GM21786 (cell line): Measurements from ENCODE around the gene RNF227.

Experiments
- ATAC-seq: cut with Tn5 transposase; IDR thresholded peaks from one replicate; pipeline ENCODE4 v1.9.1; 2021; ENCODE audit not compliant: unreplicated experiment

RNF227 gene

DNA sequence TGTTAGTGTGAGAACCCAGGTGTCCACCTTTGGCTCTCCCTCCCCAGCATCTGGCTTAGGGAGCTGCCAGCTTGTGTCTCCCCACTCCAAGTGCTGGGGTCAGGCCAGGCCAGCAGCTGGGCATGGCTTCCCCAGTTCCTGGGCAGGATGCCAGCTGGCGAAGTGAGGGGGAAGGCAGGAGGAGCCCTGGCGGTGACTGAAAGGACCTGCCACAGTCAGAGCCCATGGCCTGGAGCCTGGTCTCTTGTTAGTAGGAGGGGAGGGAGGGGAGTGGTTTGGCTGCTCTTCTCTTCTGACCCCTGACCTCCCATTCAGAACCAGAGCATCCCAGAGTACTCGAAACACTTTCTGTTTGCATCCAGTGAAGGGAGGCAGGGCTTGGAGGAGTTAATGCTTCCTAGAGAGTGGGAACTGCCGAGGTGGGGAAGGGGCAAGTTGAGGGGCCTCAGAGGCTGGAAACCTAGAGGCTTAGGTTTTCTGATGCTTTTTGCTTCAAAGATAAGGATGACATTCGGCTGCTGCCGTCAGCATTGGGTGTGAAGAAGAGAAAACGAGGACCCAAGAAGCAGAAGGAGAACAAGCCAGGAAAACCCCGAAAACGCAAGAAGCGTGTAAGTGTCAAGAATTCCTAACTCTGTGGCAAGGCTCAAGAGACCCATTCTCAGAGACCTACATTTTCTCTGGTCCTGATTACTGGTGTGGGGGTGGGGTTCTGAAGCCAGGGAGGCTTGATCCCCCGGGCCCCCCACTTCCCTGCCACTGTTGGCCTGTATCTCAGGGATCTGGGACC, 26.7 kb downstream of the RNF227 start:
- no peak for ATAC-seq

DNA sequence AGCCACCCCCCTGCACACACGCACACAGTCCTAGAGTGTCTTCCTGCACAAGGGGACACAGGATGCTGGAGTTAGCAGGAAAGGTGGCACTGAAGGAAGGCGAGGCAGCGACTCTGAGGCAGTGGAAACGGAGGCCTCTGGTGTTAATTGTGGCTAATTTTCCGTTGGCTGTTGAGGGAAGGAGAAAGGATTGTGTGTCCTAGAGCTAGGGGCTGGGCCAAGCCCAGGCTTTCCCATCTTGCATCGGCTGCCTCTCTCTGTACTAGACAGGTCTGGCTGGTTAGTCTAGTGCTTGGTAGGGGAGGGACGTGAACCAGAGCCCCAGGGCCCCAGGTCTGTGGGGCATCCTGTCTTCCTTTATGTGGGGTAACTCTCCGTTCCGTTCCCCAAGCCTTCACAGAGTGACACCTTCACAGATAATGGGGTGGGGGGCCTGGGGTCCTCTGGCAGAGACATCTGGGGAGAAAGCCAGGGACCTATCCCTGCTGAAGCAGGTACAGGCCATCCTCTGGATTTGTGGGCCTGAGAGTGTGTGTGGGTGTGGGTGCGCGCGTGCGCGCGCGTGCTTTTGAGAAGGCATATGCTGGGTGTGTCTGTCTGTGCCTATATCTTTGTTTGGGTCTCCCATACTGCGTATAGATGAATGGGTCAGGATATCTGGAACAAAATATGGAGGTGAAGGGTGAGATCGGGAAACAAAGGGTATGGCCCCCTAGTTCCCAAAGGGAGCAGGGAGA, 27.7 kb downstream of the RNF227 start, which contains the start of gene CHD3:
CHD3 (plus strand) TSS at position 606 of the 737 bp plus-strand sequence. CDS start 212 bp downstream, outside the sequence.
- ATAC-seq: no peak

DNA sequence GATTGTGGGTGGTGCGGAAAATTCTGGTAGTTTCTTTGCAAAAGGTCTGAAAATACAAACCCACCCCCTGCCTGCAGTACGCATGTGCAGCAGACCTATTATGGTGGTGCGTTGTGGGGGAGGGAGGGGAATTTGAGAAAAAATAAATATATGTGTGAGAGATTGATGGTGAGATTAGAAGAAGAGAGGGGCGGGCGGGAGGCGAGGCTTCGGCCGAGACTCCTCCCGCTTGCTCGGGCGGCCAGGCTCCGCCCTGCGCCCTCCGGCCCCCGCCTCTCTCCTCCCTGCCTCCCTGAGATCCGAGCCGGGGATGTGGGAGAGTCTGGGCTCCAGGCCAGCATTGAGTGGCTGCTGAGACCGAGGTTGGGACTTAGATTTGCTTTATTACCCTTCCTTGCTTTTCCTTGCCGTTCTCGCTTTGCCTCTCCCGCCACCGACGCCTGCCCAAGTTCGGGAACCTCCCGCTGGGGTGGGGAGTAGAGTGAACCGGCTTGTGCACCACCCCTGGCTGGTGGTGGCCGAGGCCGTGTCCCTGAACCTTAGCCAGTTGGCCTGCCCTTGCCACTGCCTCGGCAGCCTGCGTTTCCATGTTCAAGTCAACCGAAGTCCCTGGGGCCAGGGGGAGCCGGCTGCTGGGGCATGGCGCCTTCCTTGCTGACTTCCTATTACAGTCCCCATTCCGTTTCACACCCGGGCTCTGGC, 28.5 kb downstream of the RNF227 start:
- peak; percentile 34 for ATAC-seq

DNA sequence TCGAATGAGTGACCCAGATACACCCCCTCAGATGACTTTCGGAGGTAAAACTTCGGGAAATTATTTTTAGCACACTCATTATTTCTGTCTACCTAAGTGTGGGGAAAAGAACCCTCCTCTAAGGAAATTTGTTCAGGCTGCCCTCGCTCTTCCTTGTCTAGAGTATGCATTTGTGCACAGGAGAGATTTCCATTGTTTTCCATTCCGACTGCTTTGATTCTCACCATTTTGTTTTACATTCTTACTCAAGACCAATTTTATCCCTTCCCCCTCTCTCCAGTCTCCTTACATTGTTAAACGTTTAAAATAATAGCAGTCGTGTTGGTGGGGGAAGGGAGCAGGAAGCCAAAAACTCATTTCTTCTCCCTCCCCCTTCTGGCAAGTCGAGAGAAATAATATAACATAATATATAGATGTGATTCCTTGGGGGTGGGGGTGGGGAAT, 29.0 kb downstream of the RNF227 start:
- no peak for ATAC-seq

DNA sequence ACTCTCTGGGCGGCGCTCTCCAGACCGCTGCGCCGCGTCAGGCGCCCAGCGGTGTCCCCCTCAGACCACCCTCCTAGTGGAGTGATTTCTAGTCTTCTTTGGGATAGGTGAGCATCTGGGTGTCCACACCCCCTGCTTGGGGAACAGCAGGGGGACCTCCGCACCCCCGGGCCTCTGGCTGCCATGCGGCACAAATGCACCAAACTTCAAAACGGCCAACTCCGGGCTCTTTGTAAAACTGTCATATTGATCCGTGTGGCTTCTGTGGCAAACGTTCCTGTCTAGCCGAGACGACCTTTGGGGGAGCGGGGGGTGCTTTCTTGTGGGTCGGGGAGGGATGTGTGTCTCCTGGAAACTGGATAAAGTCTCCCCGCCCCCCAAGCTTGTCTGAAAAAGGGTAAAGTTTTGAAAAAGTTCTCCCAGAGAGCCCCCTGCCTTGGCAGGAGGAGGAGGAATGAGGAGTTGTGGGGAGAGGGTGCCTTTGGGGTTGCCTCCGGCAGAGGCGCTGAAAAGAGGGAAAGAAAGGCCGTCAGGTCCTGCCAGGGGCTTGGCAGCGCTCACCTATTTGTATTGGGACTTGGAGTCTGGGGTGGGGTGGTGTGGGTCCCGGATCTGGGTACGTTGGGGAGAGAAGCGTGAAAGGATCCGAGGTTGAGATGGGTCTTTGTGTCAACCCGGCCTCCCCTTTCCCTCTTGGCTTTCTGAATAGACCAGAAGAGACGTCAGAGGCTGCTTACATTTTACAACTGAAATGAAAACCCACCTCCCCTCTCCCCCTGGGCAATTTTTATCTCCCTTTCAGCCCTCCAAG, 29.7 kb downstream of the RNF227 start:
- ATAC-seq: no peak

DNA sequence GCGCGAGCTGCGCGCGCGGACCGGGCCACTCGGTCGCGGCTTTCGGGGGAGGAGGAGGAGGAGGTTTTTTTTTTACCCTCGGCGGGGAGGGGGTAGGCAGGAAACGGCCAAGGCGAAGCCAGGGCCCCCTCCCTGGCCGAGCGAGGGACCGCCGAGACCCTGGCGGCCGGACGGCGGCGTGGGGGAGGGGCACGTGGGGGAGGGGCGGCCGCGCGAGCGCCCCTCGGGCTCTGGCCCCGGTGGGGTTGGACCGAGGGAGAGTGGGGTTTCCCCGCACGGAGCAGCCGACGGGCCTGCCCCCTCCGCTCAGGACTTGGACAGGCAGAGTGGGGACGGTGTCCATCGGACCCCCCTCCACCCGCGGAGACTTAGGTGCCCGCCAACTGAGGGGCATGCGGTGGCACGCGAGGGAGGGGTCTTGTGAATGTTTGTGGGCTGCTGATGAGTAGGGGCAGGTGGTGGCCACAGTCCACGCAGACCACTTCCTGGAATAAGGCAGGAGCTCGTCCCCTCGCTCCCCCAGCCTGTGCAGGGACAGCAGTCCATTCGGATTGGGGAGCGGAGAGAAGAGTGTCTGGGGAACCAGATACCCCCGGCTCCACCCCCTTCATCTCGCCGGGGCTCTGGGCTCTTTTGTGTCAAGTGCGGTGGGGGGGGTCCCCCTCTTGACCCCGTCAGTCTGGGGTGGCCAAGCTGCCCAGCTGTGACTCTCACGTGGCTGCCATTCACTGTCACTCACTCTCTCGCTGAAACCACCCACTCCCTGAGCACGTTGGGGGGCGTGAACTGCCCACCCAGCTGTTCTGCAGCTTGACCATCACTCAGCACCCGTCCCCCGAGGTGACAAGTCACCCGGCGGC, 30.5 kb downstream of the RNF227 start:
- ATAC-seq: no peak

DNA sequence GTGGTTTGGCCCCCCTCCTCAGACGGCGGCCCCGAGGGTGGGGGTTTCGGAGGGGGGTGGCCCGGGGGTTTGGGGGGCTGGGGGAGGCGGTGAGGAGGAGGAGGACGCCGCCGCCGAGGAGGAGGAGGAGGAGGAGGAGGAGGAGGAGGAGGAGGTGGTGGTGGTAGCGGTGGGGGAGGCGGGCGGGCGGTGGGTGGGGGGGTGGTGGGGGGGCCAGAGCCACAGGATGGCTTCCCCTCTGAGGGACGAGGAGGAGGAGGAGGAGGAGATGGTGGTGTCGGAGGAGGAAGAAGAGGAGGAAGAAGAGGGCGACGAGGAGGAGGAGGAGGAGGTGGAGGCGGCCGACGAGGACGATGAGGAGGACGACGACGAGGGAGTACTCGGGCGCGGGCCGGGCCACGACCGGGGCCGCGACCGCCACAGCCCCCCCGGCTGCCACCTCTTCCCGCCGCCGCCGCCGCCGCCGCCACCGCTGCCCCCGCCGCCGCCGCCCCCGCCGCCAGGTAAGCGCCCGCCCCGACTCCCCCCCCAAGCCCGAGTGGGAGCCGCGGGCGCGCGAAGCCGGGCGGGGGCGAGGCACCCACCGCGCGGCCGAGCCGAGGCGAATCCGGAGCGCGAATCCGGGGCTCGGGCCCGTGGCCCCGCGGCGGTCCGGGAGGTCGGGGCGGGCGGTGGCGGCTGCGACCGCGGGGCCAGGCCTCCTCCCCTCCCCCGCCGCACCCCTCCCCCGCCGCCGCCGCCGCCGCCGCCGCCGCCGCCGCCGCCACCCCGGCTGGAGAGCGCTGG, 31.3 kb downstream of the RNF227 start:
- ATAC-seq: no peak

DNA sequence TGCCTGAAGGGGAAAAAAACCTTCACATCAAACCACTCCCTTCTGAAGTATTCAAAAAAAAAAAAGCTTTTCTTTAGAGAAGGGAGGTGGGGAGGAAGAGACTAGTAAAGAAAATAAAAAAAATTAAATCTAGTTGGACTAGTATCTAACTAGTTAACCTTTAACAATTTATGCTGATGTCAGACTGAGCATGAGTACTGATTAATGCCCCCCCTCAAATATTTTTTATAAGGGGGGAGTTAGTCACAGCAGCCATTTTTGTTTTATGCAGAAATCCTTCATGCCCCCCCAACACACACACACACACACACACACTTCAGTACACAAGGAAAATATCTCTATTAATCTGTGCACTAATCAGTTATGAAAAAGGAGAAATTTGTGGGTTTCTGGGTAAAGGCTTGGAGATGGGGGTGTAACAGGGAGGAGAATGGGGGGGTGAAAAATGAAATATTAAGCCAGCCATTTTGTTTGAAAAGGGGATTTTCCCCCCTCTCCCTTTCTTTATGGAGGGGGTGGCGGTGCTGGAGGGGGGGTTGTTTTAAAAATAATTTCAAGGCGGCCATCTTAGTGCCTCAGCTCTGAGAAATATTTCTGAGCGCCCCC, 32.2 kb downstream of the RNF227 start:
- no peak for ATAC-seq

DNA sequence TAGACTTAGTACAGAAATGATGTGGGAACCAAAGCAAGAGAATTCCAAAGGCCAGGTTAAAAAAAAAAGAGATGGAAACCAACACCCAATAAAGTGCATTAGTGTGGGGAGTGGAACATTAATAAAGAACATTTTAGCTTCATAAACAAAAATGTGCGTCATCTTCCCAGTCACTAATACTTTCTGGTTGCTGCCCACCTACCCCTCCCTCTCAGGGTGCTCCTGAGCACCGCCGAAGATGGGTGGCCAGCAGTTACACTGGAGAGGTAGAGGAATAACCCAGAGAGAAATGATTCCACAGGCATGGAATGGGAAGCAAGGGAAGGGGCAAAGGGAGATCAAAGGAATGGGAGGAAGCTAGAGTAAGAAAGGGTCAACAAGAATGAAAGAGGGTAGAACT, 33.5 kb downstream of the RNF227 start:
- ATAC-seq: no peak

DNA sequence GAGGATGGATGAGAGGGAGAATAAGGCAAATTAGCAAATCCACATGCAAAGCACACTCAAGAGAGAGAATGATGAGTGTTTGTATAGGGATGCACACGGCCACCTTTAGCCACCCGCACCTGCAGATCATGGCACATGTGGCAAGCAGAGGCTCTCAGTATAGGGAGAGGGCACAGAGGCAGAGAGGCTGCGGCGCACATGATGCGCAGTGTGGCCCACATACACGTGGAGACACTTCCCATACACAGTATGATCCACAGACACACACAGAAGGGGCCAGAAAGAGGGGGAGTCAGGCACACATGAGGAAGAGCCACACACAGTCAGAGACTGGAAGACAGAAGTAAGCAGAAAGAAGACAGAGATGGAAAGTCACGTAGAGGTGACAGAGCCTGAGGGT, 34.0 kb downstream of the RNF227 start:
- ATAC-seq: no peak

DNA sequence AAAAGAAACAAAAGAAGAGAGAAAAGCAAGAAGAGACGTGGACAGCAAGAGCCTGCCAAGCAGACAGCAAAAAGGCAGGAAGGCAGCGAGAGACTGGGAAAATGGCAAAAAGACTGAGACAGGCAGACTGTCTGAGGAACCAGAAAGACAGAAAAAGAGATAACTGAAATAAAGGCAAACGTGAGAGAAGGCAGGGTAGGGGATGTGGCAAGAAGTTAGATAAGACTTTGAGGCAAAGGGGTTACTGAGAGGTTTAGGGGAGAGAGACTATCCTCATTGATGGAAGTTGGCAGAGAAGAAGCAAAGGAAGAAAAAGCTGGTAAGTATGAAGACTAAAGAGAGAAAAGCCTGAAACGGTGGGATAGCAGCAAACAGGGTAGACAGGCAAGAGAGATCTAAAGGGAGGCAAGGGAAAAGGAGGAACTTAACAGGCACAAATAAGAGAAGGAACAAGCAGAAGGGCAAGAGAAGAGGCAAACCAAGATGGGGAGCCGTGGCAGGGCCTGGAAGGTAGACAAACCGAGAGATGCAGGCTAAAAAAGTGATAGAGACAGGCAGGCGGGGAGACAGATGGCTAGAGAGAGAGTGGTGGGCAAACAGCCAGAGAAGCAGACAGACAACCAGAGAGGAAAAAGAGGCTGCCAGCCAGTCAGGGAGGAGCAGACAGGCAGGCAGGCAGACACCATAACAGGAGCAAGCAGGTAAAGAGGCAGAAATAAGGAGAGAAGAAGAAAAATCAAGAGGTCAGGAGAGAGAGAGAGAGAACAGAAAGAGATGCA, 34.6 kb downstream of the RNF227 start:
- no peak for ATAC-seq

DNA sequence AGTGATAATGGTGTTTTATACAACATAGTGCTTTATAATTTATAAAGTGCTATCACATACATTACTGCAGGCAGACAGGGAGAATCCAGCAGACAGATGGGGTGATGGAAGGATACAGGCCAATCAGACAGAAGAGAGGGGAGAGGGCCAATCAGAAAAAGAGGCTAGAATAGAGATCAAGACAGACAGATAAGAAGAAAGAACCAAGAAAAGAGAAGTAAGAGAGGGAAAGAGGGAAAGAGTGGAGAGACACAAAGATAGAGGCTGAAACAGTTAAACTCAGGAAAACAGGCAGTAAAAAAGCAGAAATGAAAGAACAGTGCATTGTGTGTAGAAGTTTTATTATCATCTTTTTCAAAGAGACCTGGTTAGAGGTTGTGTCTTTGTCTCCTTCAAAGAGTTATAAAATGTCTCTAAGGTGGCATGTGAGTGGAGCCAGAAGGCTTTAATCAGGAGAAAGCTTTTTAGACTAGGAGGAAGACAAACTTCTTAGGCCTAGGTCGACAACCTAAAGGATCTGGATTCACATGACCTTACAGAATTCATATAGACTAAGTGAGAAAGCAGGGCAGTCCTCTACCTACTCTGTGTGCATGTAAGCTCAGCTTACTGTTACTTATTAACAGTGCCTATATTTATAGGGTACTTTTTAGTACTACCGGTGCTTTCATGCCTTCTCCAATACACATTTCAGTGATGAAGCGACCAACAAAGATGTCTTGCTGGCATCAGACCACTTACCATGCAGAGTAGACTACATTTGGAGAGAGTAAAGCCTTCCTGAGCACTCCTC, 35.8 kb downstream of the RNF227 start:
- no peak for ATAC-seq

DNA sequence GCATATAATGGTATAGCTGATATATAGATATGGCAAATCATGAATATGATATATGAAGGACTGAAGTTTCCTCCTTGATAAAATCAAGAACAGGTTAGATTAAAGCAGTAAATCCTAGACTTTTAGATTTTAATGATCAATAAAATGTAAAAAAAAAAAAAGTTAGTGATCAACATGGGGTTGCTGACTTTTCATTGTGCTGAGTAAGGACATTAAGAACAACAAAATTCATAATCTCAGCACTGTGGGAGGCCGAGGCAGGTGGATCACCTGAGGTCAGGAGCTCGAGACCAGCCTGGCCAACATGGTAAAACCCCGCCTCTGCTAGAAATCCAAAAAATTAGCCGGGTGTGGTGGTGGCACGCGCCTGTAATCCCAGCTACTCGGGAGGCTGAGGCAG, 37.9 kb downstream of the RNF227 start:
- ATAC-seq: no peak

DNA sequence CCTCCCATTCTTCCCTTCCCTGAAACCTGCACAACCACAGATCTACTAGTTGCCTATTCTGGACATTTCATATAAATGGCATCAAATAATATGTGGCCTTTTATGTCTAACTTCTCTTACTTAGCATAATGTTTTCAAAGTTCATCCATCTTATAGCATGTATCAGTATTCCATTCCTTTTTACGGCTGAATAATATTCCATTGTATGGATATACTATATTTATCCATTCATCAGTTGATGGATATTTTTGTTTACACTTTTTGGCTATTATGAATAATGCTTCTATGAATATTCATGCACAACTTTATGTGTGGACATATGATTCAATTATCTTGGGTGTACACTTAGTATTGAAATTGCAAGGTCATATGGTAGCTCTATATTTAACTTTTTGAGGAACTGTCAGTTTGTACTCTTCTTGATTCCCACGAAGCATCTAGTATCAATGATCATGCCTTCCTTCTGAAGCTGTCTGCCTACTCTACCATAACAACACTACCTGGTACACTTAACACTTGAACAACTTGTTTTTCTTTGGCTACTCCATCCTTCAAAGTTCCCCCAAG, 40.2 kb downstream of the RNF227 start:
- ATAC-seq: no peak

DNA sequence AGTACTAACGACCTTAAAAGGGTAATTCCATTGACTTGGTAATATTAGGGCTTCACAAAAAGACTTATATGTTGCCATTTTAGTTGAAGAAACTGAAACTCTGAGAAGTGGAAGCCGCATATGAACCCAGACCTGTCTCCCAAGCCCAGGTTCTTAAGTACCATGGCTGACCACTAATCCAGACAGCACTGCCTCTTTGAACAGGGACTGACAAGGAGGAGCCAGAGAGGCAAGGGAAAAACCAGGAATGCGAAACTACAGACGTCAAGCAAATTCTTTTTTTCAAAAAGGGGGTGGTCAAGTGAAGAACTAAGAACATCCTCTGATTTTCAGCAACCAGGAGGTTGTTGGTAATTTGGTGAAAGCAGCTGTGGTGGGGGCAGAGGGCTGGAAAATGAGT, 43.0 kb downstream of the RNF227 start:
- ATAC-seq: no peak

DNA sequence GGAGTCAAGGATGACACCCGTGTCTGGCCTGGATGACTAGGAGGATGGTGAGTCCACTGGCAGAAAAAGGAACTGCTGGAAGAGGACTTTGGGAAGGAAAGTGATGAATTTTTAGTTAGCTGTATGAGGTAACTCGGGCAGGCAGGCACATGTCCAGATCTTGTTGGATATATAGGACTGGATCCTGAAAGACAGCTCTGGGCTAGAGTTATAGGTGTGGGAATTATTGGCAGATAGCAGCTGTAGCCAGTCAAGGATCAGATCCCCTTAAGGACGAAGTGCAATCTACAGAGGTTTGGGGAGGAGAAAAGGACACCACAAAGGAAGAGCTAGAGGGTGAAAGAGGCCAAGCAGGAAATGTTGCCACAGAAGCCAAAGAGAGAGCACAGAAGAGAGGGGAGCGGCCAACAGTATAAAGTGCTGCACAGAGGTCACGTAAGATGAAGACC, 48.2 kb downstream of the RNF227 start:
- no peak for ATAC-seq
